ENCODE measurements around the gene NR3C2.

GRCh38 chr4:148067301-148067916 is 374.8 kb downstream of the NR3C2 start:
- TF ChIP-seq CTCF (IDR thresholded peaks at IDR 0.05; ENCODE audit: borderline replicate concordance, extremely low read depth, low read length, poor library complexity, severe bottlenecking): no peak
- TF ChIP-seq EZH2 (IDR thresholded peaks at IDR 0.05; ENCODE audit: borderline replicate concordance, low read depth, low read length, severe bottlenecking): no peak
